GM18909 (cell line): ENCODE results near the gene RADX.

Experiments used
- ATAC-seq: cut with Tn5 transposase; IDR thresholded peaks from one replicate; pipeline ENCODE4 v1.9.1; 2021; ENCODE audit warnings: mild to moderate bottlenecking; ENCODE audit not compliant: unreplicated experiment, poor library complexity

The RADX gene

DNA sequence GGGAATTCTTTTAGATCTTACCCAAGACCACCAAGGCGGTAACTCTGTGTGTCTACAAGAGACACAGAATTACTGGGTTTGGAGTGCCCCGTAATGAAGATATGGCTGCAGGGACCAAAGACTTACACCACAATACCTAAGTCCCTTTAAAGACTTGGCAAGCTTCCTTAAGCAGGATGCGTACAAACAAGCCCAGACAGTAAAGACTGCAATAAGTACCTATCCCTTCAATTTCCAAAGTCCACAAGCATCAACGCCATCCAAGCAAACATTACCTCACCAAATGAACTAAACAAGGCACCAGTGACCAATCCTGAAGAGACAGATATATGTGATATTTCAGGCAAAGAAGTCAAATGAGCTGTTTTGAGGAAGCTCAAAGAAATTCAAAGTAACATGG is 72.4 kb downstream of the RADX start:
- ATAC-seq, result no peak

DNA sequence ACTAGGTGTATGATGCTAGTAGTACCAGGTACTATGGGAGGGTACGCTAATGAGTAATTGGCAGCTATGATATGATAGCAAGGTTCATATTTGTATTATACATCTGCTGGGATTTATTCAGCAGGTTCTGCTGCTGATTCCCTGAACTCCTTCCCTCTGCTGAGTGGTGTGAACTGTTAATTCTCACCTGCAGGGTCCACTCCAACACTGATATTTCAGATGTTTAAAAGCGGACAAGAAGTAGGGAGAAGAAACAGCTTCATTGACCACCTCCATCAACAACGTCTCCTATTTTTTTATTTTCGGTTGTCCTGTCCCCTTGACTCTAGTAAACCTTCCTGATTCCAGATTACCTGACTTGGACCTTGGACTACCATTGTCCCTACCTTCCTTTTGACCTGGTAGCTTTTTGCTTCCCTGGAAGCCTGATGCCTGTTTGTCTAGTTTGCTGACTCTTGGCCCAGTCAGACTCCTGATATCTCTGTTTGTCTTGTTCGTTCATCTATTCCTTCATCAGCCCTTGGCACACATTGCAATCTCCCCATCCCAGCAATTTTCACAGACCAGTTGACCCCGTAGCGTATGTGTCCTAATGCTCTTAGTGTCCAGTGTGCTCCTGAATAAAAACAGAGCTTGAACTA is 80.8 kb downstream of the RADX start:
- ATAC-seq, result no peak

DNA sequence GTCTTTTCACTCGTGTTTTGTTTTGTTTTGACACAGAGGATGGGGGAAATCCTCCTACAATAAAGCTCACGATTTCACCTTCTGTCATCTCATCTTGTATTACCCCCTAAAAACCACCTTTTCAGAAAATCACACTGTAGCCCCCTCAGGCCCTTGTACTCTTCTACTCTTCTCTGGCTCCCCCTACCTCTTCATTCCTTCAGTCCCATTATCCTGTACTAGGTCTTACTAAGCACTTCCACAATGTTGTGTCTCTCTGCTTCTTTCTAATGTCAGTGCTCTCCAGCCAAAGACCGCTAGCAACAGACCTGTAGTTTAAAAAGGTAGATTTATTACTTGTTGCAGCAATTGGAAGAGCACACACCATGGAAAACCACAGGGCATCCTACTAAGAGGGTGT is 84.7 kb downstream of the RADX start:
- no peak for ATAC-seq

- ATAC-seq, result no peak
Measured at GRCh38 chrX:106698693-106699092, 86.9 kb downstream of the RADX start.

- ATAC-seq, result no peak
Measured at GRCh38 chrX:106702636-106703035, 90.9 kb downstream of the RADX start.

DNA sequence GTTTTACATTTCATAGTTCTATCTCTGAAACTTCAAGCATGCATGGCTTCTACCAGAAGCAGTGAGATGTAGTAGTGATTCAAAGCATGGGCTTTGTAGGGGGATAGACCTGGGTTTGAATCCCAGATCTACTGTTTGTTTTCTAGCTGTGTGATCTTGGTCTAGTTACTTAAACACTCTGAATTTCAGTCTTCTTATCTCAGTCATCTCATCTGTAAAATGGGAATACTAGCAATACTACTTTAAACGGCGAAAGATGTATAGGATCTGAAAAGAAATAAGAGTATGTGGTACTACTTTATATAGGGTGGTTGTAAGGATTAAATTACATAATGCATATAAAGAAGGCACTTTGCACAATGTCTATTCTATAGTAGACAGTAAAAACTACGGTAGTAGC is 94.7 kb downstream of the RADX start:
- ATAC-seq, result no peak

DNA sequence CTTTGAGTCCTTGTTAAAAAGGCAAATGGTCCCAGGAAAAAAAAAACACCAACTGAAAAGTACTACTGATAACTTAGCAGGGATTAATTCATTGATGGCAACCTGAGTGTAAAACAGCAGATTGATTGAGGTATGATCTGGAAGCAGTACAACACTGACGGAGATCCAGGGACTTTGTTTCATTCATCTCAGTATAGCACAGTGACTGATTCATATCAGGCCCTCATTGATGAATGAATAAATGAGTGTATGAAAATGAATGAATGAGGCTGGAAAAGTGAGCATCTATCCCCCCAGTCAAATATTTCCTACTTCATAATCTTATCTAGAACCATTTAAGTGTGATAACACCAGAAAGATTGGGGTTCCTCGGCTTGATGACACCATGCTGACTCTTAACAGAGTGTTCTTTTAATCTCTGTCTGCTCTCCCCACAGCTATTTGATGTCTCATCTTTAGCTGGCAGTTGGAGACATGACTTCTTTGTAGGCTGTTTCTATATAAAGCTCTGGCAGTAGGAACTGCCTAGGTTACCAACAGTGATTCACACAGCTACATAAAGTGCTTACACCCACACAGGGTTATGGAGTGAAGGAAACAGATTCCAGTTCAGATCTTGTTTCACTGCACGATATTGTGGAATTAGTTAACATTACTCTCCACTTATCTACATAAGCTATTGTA is 96.1 kb downstream of the RADX start:
- ATAC-seq, result no peak

- no peak for ATAC-seq
Measured at GRCh38 chrX:106710771-106711170, 99.0 kb downstream of the RADX start.

DNA sequence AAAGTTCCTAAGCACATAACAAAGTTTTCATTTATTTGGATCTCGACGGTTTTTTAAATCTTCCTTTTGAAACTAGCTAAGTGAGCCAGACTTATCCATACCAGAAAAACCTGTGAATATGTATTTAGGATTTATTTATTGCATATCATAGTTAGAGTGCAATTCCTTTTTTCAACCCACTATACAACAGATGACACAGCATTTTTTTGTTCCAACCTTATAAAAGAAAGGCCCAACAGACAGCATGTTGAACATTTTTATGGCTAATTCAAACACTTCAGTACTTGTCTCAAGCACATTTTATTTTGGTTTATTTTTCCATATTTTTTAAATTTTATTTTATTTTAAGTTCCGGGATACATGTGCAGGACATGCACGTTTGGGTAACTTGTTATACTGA is 99.6 kb downstream of the RADX start:
- ATAC-seq, result no peak

GRCh38 chrX:106716004-106716403 is 104.2 kb downstream of the RADX start:
- ATAC-seq, result no peak

DNA sequence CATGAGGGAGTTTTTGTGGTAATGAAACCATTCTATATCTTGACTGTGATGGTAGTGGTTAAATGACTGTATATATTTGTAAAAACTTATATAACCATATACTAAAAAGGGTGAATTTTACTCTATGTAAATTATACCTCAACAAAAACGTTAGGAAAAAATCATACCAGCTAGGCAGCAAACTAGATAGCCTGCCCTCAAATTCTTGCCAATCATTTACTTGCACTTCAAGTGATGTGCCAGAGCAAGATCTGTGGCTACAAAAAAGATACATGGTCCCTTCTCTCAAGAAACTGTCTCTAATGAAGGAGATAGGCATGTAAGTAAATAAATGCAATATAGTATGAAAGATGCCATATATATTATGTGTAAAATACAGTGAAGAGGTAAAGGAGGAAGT is 104.7 kb downstream of the RADX start:
- ATAC-seq, result no peak

- no peak for ATAC-seq
Measured at GRCh38 chrX:106718709-106719108, 106.9 kb downstream of the RADX start.

GRCh38 chrX:106725931-106726330 is 114.2 kb downstream of the RADX start:
- no peak for ATAC-seq

DNA sequence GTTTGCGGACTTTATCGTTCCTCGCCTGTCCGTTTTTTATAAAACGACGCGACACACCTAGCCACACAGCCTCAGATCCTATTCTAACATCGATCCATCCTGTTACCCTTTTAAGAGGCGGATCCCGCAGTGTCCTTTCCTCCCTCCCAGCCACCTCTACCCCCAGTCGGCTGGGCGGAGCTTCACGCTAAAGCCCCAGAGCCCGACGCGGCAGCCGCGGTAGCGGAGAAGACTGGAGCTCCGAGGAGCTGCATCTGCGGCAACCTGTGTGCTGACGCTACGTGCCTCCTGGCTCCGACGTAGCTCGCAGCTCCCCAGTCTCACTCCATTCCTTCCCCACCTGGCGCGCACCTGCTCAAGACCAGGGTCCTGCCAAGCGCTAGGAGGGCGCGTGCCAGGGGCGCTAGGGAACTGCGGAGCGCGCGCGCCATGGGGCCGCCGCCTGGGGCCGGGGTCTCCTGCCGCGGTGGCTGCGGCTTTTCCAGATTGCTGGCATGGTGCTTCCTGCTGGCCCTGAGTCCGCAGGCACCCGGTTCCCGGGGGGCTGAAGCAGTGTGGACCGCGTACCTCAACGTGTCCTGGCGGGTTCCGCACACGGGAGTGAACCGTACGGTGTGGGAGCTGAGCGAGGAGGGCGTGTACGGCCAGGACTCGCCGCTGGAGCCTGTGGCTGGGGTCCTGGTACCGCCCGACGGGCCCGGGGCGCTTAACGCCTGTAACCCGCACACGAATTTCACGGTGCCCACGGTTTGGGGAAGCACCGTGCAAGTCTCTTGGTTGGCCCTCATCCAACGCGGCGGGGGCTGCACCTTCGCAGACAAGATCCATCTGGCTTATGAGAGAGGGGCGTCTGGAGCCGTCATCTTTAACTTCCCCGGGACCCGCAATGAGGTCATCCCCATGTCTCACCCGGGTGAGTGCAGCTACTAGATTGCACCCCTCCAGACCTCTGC is 115.0 kb downstream of the RADX start, which contains the start of gene RNF128:
Gene RNF128, plus strand, starts transcription at position 217 of the 953 bp plus-strand sequence. Its CDS starts 213 bp downstream, at position 430.
- ATAC-seq, result no peak

- no peak for ATAC-seq
Measured at GRCh38 chrX:106728337-106728736, 116.6 kb downstream of the RADX start.
